ENCODE results near the gene OVOL3. TPM values are rescaled to one million over a fixed set of nuclear protein-coding genes. Genes with fewer than 3 reads are reported as not detected.
A peak's percentile ranks its signal among the peaks of the same experiment; 100 is the strongest.
"Not testable (repeated sequence)": the region's sequence is repeated elsewhere in the genome, so short reads cannot be mapped to it uniquely, and the experiment has no call there.

Gene OVOL3
- total RNA-seq, 1 donor from 2014 or later = not detected

DNA sequence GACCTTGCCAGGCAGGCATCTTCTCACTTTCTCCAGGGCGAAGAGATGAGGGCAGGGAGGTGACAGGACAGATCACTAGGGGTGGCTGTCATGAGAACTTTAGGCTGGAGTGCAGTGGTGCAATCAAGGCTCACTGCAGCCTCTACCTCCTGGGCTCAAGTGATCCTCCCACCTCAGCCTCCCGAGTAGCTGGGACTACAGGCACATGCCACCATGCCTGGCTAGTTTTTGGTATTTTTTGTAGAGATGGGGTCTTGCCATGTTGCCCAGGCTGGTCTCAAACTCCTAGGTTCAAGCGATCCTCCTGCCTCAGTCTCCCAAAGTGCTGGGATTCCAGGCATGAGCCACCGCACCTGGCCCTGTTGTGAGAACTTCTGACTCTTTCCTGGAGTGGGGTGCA lies 23.9 kb downstream of the OVOL3 start:
- not testable (repeated sequence) for DNase-seq

GRCh38 chr19:36136964-36137686 lies 26.2 kb downstream of the OVOL3 start:
- DNase-seq = no peak

DNA sequence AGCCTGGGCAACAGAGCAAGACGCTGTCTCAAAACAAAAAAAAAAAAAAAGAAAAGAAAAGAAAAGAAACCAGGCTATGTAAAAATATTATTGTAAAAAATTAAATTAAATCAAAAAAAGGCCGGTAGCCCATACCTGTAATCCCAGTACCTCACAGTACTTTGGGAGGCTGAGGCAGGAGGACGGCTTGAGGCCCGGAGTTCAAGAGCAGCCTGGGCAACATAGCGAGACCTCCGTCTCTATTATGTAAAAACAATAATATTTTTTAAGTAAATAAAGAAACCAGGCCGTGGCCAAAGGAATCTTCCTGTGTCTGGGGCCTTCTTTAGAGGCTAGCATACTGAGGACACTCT lies 28.2 kb downstream of the OVOL3 start:
- no peak for DNase-seq

GRCh38 chr19:36139473-36140303 lies 28.7 kb downstream of the OVOL3 start, which contains the start of gene CAPNS1:
CAPNS1 (plus strand) TSS chr19:36140066; CDS start chr19:36141012, 946 bp downstream.
- DNase-seq = peak; percentile 96

DNA sequence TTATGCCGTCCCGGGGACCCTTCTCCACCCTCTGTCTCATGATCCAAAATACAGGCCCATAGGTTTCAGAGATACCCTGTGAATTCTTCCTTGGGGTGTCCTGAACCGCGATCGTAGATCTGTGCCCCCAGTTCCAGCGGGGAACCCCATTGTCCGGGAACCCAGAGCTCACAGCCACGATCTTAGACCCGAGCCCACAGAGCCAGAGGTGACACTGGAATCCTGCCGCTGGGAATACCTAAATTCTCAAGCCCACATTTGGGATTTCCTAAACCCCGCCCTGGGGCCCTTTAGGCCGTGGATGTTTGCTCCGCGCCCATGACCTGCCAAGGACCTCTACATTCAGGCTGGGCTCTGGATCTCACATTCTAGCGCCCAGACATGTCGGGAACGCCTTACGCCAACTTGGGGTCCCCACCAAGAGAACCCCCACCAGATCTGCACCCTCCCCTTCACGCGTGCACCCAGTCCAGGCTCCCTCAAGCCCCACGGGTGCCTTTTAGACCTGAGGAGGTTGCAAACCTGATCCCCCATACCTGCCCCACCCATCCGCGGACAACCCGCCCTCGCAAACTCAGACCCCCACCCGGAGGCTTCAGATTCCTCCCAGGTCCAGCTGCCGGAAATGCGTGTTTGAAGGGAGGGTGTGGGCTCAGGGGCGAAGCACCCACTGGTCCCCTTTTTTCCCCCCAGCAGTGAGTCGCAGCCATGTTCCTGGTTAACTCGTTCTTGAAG lies 29.5 kb downstream of the OVOL3 start:
- DNase-seq = no peak

DNA sequence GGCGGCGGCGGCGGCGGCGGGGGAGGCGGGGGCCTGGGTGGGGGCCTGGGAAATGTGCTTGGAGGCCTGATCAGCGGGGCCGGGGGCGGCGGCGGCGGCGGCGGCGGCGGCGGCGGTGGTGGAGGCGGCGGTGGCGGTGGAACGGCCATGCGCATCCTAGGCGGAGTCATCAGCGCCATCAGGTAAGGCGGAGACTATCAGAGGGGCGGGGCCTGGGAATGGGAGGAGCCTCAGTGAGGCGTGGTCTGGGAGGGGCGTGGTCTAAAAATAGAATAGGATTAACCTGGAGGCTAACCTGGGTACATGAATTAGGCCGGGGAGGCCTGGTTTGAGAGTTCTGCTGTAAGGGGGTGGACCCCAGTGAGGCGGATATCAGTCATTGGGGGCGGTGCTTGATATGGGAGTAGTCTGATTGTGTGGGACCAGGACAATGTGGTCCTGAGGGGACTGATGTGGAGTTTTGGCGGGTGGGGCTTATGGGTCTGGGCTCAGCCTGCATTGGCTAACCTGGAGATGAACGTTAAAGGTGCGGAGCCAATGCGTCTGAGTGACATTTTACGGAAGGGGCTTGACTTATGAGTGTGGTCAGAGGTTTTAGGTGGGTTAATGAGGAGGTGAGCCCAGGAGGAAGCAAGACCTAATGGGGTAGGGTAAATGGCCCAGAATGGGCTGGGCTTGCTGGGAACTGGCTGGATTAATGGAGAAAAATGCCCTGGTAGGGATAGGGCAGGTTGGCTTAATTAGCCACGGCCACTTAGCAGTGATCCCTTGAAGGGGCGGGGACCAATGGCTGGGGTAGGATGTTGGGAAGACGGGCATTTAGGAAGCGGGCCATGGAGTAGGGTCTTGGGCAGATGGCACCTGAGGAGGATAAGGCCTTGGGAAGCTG lies 30.3 kb downstream of the OVOL3 start:
- peak; percentile 63 for DNase-seq

GRCh38 chr19:36142046-36142445 lies 31.1 kb downstream of the OVOL3 start:
- no peak for DNase-seq

DNA sequence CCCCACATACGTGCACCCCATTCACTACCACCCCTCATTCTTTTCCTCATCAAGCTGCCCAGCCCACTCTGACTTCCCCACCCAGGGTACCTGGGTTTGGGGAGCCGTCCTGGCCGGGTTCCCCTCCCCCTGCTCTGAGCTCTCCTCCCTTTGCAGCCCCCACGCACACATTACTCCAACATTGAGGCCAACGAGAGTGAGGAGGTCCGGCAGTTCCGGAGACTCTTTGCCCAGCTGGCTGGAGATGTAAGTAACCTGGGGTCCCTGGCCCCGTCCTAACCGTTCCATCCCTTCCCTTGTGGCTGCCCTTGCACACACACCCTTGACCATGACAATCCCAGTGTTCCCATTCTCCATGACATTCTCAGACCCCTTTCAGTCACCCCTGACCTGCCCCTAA lies 31.6 kb downstream of the OVOL3 start:
- no peak for DNase-seq

DNA sequence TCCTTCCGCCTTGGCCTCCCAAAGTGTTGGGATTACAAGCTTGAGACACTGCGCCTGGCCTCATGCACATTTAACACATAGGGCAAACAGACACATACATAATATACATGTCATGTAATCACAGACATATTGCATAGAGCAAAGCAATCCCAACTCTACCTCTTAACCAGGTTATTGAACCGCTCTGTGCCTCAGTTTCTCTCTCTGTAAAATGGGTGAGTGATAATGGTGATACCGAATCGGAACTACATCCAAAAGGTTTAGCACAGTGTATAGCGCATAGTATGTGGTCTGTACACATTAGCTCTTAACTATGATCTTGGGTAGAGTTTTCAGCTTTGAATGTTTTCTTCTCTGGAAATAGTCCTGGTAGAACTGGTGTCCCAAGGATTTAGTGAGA lies 33.7 kb downstream of the OVOL3 start:
- DNase-seq = no peak

DNA sequence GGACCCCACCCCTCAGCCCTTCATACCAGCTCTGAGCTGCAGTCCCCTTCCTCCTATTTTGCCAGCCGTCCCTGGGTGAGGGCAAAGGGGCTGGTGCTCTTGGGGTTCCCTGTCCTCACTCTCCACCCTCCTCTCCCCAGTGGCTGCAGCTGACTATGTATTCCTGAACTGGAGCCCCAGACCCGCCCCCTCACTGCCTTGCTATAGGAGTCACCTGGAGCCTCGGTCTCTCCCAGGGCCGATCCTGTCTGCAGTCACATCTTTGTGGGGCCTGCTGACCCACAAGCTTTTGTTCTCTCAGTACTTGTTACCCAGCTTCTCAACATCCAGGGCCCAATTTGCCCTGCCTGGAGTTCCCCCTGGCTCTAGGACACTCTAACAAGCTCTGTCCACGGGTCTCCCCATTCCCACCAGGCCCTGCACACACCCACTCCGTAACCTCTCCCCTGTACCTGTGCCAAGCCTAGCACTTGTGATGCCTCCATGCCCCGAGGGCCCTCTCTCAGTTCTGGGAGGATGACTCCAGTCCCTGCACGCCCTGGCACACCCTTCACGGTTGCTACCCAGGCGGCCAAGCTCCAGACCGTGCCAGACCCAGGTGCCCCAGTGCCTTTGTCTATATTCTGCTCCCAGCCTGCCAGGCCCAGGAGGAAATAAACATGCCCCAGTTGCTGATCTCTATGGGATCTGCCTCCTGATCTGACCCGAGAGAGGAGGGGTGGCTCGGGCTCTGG lies 38.9 kb downstream of the OVOL3 start:
- no peak for DNase-seq

DNA sequence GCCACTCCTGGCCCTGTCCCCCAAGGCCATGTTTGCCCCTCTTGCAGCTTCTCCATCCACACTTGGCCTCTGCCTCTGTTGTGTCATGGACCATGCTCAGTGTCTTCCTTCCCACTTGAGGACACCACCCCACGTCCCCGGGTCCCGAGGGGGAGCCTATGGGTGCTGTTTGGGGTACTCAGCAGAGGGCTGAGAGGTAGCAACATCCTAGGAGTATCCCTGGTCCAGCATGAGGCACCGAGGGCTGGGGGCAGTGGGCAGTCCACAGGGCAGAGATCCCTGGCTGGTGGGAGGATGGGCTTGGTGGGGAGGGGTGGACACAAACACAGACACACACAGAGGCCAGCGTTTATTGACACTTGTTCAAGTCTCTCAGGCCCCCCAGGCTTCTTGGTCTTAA lies 39.6 kb downstream of the OVOL3 start:
- DNase-seq = no peak

DNA sequence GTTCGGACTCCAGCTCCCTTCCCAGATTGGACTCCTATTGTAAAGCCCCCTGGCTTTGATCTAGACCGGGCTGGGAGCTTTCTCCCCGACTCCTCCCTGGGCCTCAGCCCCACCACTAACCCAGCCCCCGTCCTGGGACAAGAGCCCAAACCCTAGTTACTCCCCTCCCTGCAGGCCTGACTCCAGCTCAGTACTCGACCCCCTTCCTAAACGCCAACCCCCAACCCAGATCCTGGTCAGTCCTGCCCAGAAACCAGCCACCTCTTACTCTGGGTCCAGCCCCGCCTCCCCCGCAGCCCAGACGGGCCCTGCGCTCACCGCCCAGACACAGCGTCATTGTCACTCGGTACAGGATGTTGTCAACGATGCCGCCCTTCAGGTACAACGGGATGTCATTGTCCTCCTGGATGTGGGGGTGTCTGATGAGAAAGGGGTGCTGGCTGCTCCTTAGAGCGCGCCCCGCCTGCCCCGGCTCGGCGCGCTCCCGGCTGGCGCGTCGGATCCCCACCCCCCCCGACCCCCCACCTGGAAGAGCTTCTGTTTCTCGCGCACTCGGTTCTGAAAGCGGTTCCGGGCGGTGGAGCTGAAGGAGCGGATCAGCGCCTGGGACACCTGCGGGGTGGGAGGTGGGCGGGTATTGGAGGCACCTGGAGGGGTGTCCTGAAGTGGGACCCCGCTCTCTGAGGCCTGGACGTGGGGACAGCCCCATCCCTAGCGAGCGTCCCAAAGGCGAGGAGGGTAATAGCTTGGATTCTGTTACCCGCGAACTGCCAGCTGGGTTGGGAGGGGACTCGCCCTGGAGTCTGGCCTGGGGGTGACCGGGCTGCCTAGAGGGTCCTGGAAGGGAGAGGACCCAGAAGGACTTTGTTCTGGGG lies 40.4 kb downstream of the OVOL3 start:
- DNase-seq = no peak

DNA sequence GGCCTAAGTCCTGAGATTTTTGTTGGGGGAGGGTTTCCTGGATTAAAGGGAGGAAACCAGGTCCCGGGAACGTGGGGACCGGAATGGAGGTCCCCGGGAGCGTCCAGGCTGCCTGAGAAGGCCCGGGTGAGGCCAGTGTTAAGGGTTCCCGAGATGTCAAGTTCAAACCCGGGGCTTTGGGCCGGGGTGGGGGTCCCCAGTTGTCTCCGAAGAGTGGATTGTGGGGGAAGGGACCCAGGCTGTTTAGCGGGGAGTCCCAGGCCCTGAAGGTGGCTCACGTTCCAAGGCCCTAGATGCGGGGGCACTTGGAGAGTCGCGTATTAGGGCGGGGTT lies 41.0 kb downstream of the OVOL3 start:
- no peak for DNase-seq

GRCh38 chr19:36152352-36153091 lies 41.6 kb downstream of the OVOL3 start, which contains the start of gene COX7A1:
COX7A1 (minus strand) TSS chr19:36152447; CDS start chr19:36152407, 40 bp downstream.
- no peak for DNase-seq

DNA sequence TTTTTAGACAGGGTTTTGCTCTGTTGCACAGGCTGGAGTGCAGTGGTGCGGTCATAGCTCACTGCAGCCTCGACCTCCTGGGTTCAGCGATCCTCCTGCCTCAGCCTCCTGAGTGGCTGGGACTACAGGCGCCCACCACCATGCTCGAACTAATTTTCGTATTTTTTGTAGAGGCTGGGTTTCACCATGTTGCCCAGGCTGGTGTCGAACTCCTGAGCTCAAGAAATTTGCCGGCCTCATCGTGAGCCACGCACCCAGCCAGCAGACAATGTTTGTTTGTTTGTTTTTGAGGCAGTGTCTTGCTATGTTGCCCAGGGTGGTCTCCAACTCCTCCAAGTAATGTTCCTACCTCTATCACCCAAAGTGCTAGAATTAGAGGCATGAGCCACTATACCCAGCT lies 42.2 kb downstream of the OVOL3 start:
- DNase-seq = no peak

DNA sequence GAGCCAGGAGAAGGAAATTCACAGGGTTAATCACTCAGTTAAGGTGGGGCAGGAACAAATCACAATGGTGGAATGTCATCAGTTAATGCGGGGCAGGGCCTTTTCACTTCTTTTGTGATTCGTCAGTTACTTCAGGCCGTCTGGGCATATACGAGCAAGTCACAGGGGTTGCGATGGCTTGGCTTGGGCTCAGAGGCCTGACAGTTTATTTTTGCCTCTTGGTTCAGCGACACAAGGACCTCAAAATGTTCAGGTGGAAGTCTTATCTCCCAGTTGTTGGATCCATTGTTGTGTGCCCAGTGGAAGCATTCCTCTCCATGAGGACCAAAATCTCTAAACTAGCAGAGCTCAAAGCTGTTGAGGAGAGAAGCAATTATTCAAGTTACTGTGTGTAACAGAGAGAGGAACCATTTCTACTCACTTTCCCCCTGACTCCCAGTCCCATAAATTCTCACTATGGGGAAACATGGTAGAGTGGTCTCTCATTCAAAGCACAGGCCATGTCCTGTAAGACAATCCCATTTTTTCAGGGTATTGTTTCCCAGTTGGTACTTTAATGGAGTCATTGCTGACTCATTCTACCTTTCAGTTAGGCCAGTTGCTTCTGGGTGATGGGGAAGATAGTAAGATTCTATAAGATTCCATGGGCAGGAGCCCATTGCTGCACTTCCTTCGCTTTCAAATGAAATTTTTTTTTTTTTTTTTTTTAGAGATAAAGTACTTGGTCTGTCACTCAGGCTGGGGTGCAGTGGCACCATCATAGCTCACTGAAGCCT lies 50.1 kb downstream of the OVOL3 start:
- no peak for DNase-seq
